H1 (cell line): ENCODE data around the gene PELI2. TPM values are rescaled to one million over a fixed set of nuclear protein-coding genes. Genes with fewer than 3 reads are reported as not detected.

Experiments
- CTCF ChIA-PET: fragments of 300-600 bp; sonication (Branson Sonifier 250); formaldehyde crosslinking; loops from one replicate; lab custom pipeline; 2021; ENCODE audit not compliant: partially characterized antibody; lab: Charles Lee
- POLR2A ChIA-PET: fragments of 300-600 bp; sonication (Branson Sonifier 250); formaldehyde crosslinking; loops from one replicate; lab custom pipeline; 2021; ENCODE audit warnings: inconsistent platforms; ENCODE audit not compliant: partially characterized antibody; lab: Charles Lee
- DNase-seq, 2 experiments: peaks; one replicate each; pipeline versions ENCODE4 v3.0.0 to v3.0.0-alpha.2; 2010 to 2022; ENCODE audit warnings: low spot score in 2 of 2, low read depth in 1 of 2, mixed read lengths in 1 of 2
- FAIRE-seq: peaks from 2 replicates; lab custom pipeline; 2011; peaks lifted over from hg19 to GRCh38; lab: Jason Lieb, UNC
- H2AFZ ChIP-seq: 2 replicates; pipeline ENCODE4 v1.8.1; 2012; ENCODE audit warnings: low read length, inconsistent platforms
- H2AK5ac ChIP-seq: 2 replicates; pipeline ENCODE4 v1.6.1; 2013; ENCODE audit warnings: low read depth, low read length
- H2BK120ac ChIP-seq: replicated peaks from 2 replicates; pipeline ENCODE3; 2013; ENCODE audit warnings: low read depth, low read length, inconsistent platforms
- H2BK12ac ChIP-seq: 2 replicates; pipeline ENCODE4 v1.6.1; 2013; ENCODE audit warnings: low read depth, low read length
- H2BK15ac ChIP-seq: 2 replicates; pipeline ENCODE4 v1.6.1; 2013; ENCODE audit warnings: low read length
- H2BK20ac ChIP-seq: 2 replicates; pipeline ENCODE4 v1.6.1; 2013; ENCODE audit warnings: low read length
- H2BK5ac ChIP-seq: 2 replicates; pipeline ENCODE4 v1.6.1; 2013; ENCODE audit warnings: low read depth, low read length
- H3K14ac ChIP-seq: 2 replicates; pipeline ENCODE4 v1.6.1; 2013; ENCODE audit warnings: inconsistent platforms; ENCODE audit not compliant: insufficient read length
- H3K18ac ChIP-seq: 2 replicates; pipeline ENCODE4 v1.6.1; 2013; ENCODE audit warnings: low read length; ENCODE audit errors: extremely low read depth
- H3K23ac ChIP-seq: 2 replicates; pipeline ENCODE4 v1.6.1; 2013; ENCODE audit warnings: inconsistent platforms; ENCODE audit not compliant: insufficient read length
- H3K23me2 ChIP-seq: 2 replicates; pipeline ENCODE4 v1.6.1; 2013; ENCODE audit warnings: low read depth, low read length
- H3K27ac ChIP-seq: 2 replicates; pipeline ENCODE4 v1.6.1; 2011; ENCODE audit warnings: low read depth, low read length, inconsistent platforms
- H3K27me3 ChIP-seq, 4 experiments: replicated peaks in 1 of 4; 1 replicate in 1 of 4; 2 replicates in 3 of 4; pipeline versions ENCODE4 v1.6.1 to v1.8.1; 2011 to 2013; ENCODE audit warnings: low read length in 3 of 4, mild to moderate bottlenecking in 3 of 4, inconsistent platforms in 2 of 4, mixed read lengths in 2 of 4, moderate library complexity in 1 of 4; ENCODE audit not compliant: control insufficient read depth in 3 of 4, insufficient read depth in 3 of 4; ENCODE audit errors: extremely low read depth in 1 of 4
- H3K36me3 ChIP-seq, 4 experiments: 2 replicates each; pipeline versions ENCODE4 v1.6.1 to v1.8.1; 2011 to 2013; ENCODE audit warnings: mild to moderate bottlenecking in 4 of 4, low read length in 3 of 4, moderate library complexity in 2 of 4, control low read depth in 1 of 4, inconsistent platforms in 1 of 4; ENCODE audit not compliant: insufficient read depth in 4 of 4, control insufficient read depth in 2 of 4
- H3K4ac ChIP-seq: replicated peaks from 2 replicates; pipeline ENCODE3; 2013; ENCODE audit warnings: low read length, low read depth, mixed read lengths, inconsistent platforms; ENCODE audit not compliant: insufficient read length
- H3K4me1 ChIP-seq, 4 experiments: replicated peaks in 1 of 4; 1 replicate in 1 of 4; 2 replicates in 3 of 4; pipeline versions ENCODE4 v1.6.1 to v1.8.1; 2011 to 2013; ENCODE audit warnings: low read length in 3 of 4, inconsistent platforms in 2 of 4, mixed read lengths in 1 of 4; ENCODE audit not compliant: insufficient read depth in 4 of 4, control insufficient read depth in 3 of 4
- H3K4me2 ChIP-seq, 2 experiments: 2 replicates each; pipeline versions ENCODE4 v1.6.1 to v1.8.1; 2011 to 2013; ENCODE audit warnings: low read depth in 2 of 2, low read length in 2 of 2, control low read depth in 1 of 2, inconsistent platforms in 1 of 2, mild to moderate bottlenecking in 1 of 2; ENCODE audit not compliant: insufficient read depth in 1 of 2
- H3K4me3 ChIP-seq, 4 experiments: fragments of 200-600, 300-600 bp in 1 of 4; sonication (generic), shearing (Covaris generic), sonication (Bioruptor Twin) in 1 of 4; 2 replicates each; pipeline versions ENCODE4 v1.5.1 to v1.8.1; 2011 to 2016; ENCODE audit warnings: low read length in 4 of 4, low read depth in 3 of 4, control low read depth in 2 of 4, inconsistent platforms in 2 of 4, mild to moderate bottlenecking in 2 of 4, mixed read lengths in 1 of 4, moderate library complexity in 1 of 4; ENCODE audit not compliant: insufficient read depth in 2 of 4; ENCODE audit errors: extremely low read depth in 1 of 4
- H3K56ac ChIP-seq: replicated peaks from 2 replicates; pipeline ENCODE3; 2013; ENCODE audit warnings: low read depth, mild to moderate bottlenecking, mixed read lengths, low read length, inconsistent platforms; ENCODE audit not compliant: insufficient read length
- H3K79me1 ChIP-seq: 2 replicates; pipeline ENCODE4 v1.6.1; 2013; ENCODE audit warnings: low read depth, low read length, control low read depth
- H3K79me2 ChIP-seq, 2 experiments: 2 replicates each; pipeline versions ENCODE4 v1.6.1 to v1.8.1; 2012 to 2013; ENCODE audit warnings: low read length in 2 of 2, mild to moderate bottlenecking in 2 of 2, inconsistent platforms in 1 of 2; ENCODE audit not compliant: insufficient read depth in 2 of 2, control insufficient read depth in 1 of 2
- H3K9ac ChIP-seq, 4 experiments: replicated peaks in 1 of 4; 1 replicate in 1 of 4; 2 replicates in 3 of 4; pipeline versions ENCODE4 v1.6.1 to v1.8.1; 2011 to 2013; ENCODE audit warnings: low read depth in 3 of 4, low read length in 3 of 4, control low read depth in 2 of 4, mild to moderate bottlenecking in 2 of 4, moderate library complexity in 2 of 4, inconsistent platforms in 1 of 4; ENCODE audit errors: extremely low read depth in 1 of 4
- H3K9me3 ChIP-seq, 2 experiments: 2 replicates each; pipeline versions ENCODE4 v1.6.1 to v1.8.1; 2012 to 2013; ENCODE audit warnings: mild to moderate bottlenecking in 2 of 2, moderate library complexity in 2 of 2, control low read depth in 1 of 2, inconsistent platforms in 1 of 2, low read depth in 1 of 2, low read length in 1 of 2, mixed read lengths in 1 of 2; ENCODE audit not compliant: insufficient read depth in 2 of 2
- H4K20me1 ChIP-seq, 2 experiments: replicated peaks in 1 of 2; 2 replicates each; pipeline versions ENCODE3 to v1.8.1; 2011 to 2013; ENCODE audit warnings: inconsistent platforms in 2 of 2, low read length in 2 of 2, mild to moderate bottlenecking in 1 of 2; ENCODE audit not compliant: insufficient read depth in 2 of 2, control insufficient read depth in 1 of 2
- H4K5ac ChIP-seq: 2 replicates; pipeline ENCODE4 v1.6.1; 2013; ENCODE audit warnings: low read length, low read depth, mixed read lengths, inconsistent platforms; ENCODE audit not compliant: insufficient read length
- H4K8ac ChIP-seq: 2 replicates; pipeline ENCODE4 v1.8.0; 2013; ENCODE audit warnings: mild to moderate bottlenecking, moderate library complexity, low read length, inconsistent platforms; ENCODE audit not compliant: insufficient read depth; ENCODE audit errors: extremely low read depth
- H4K91ac ChIP-seq: replicated peaks from 2 replicates; pipeline ENCODE3; 2013; ENCODE audit warnings: low read length, mixed read lengths, inconsistent platforms; ENCODE audit not compliant: insufficient read length
- CEBPB ChIP-seq: IDR thresholded peaks from 2 replicates; pipeline ENCODE4 v1.6.1; 2012; ENCODE audit warnings: low read depth, low read length
- CTBP2 ChIP-seq: IDR thresholded peaks from 2 replicates; pipeline ENCODE4 v1.7.0; 2011; ENCODE audit warnings: borderline replicate concordance, mild to moderate bottlenecking, moderate library complexity, mixed read lengths, low read length; ENCODE audit not compliant: insufficient read depth, insufficient read length
- GTF2F1 ChIP-seq: IDR thresholded peaks from 2 replicates; pipeline ENCODE4 v1.6.1; 2012; ENCODE audit warnings: low read depth, low read length, improper control_type of control experiment, borderline replicate concordance
- JUND ChIP-seq: IDR thresholded peaks from 2 replicates; pipeline ENCODE4 v1.6.1; 2011; ENCODE audit warnings: mild to moderate bottlenecking, improper control_type of control experiment, low read length
- KDM1A ChIP-seq: fragments of 200-600, 300-600 bp; sonication (generic); IDR thresholded peaks from 2 replicates; pipeline ENCODE4 v1.7.1; 2016; ENCODE audit warnings: mild to moderate bottlenecking, low read length, borderline replicate concordance
- TBP ChIP-seq: IDR thresholded peaks from 2 replicates; pipeline ENCODE4 v1.6.1; 2011; ENCODE audit warnings: low read depth, low read length, improper control_type of control experiment
- TEAD4 ChIP-seq: IDR thresholded peaks from 2 replicates; pipeline ENCODE4 v1.6.1; 2012; ENCODE audit warnings: low read depth, low read length, inconsistent platforms, mixed read lengths
- ZNF274 ChIP-seq: IDR thresholded peaks from 2 replicates; pipeline ENCODE4 v1.7.0; 2012; ENCODE audit warnings: low read length, borderline replicate concordance; ENCODE audit errors: extremely low read depth
- WGBS, 2 experiments: shearing (Covaris generic) in 1 of 2; methylation state at CpG; one replicate each; pipeline versions ENCODE4 v1.1.6 to v1.1.7; 2013 to 2015; ENCODE audit warnings: low lambda C conversion rate in 2 of 2, mixed read lengths in 2 of 2, inconsistent platforms in 1 of 2, low coverage in 1 of 2, missing lambda C conversion rate in 1 of 2; ENCODE audit not compliant: insufficient replicate concordance in 2 of 2, insufficient coverage in 1 of 2, insufficient read length in 1 of 2; ENCODE audit errors: extremely low coverage in 1 of 2, missing lambda C conversion rate in 1 of 2; 5-methylcytosine and 5-hydroxymethylcytosine counted together
- polyA plus RNA-seq, 7 experiments: library from polyadenylated mRNA; depleted of rRNA in 3 of 7; stranded (reverse) in 5 of 7; unstranded in 2 of 7; fragments of >200 nt in 5 of 7; fragments of 200-250 nt in 2 of 7; gene quantifications; 1 replicate in 5 of 7; 2 replicates in 1 of 7; 4 replicates in 1 of 7; pipeline versions ENCODE4 v1.2.1 to v1.2.3, GENCODE V29; 2011 to 2013; ENCODE audit warnings: missing spikeins in 2 of 7, mixed read lengths in 2 of 7
- total RNA-seq: library from RNA; stranded (reverse); fragmentation: NEBNext Ultra II Directional; extraction: Animal tissue kit (Norgen Biotek cat#: 25700); gene quantifications from 2 replicates; pipeline ENCODE4 v1.2.1, GENCODE V29; 2021

The PELI2 gene
- total and polyA plus RNA-seq, 2 of the 8 experiments (the other 6 are each of a cell fraction or from before 2014, with no cell fraction given) = 14.6 to 25.7 TPM

GRCh38 chr14:56309198-56309597, 191.0 kb downstream of the PELI2 start:
- Histone ChIP-seq H3K56ac (no peak overlapping the region), H4K20me1 (no peaks in the 10 kb centered on the region), H4K91ac (no peak overlapping the region), H3K79me1 (no peaks in the 10 kb centered on the region), H2BK15ac (no peak overlapping the region), H3K4me2 (no peak overlapping the region), H3K14ac (no peak overlapping the region), H2BK120ac (no peak overlapping the region), H3K18ac (no peak overlapping the region), H3K23me2 (no peaks in the 10 kb centered on the region), H3K4me1 (0 out of 7 replicates have a peak, but pooled peaks cover 0 to 2% (median under 1%) of the 10 kb centered on the region in 4 experiments), H3K27me3 (no peaks in the 10 kb centered on the region), H3K79me2 (no peaks in the 10 kb centered on the region), H3K23ac (no peak overlapping the region), H3K36me3 (no peaks in the 10 kb centered on the region), H3K4me3 (no peak overlapping the region), H2BK5ac (no peak overlapping the region), H2BK12ac (no peak overlapping the region), H3K9ac (no peak overlapping the region), H2AK5ac (no peak overlapping the region), H4K8ac (no peak overlapping the region), H2AFZ (no peak overlapping the region), H2BK20ac (no peak overlapping the region), H3K27ac (no peak overlapping the region), H4K5ac (no peak overlapping the region), H3K9me3 (no peaks in the 10 kb centered on the region), H3K4ac (no peak overlapping the region)
- CTCF ChIA-PET = interaction anchor here (1.1 kb wide), 1 partner anchor 9 kb away, joined by 4 read pairs; no protein-coding TSS in a partner anchor
- DNase-seq (no peak), FAIRE-seq (no peak)
- TF ChIP-seq JUND (no peak), CTBP2 (no peak), TEAD4 (no peak), TBP (no peak), ZNF274 (no peak), GTF2F1 (no peak), CEBPB (no peak), KDM1A (no peak)
- WGBS, 2 experiments = 86% methylated on average over 4 of the region's 4 CpGs; no CpG with 5 or more reads in 1 of the 2 experiments
- POLR2A ChIA-PET = no interaction called here
